Measurements from ENCODE around the gene ATP5MC2. TPM values are rescaled to one million over a fixed set of nuclear protein-coding genes. Genes with fewer than 3 reads are reported as not detected.
"Not testable (repeated sequence)": the region's sequence is repeated elsewhere in the genome, so short reads cannot be mapped to it uniquely, and the experiment has no call there.

ATP5MC2 gene
- 100 to 1,000 TPM in 11 of 12 donors, not detected in 1; 451 to 820 (median 720) TPM for polyA plus RNA-seq (ENCODE audit: insufficient read length in 12 of 12)
- long read RNA-seq, donor 1, transcript ATP5MC2-203 (4 exons, 1,976 nt), result minor isoform, 95 of 902 reads
- long read RNA-seq, donor 1, transcript ATP5MC2-202 (5 exons, 878 nt), result major isoform, 377 of 902 reads
- long read RNA-seq, donor 1, partial matches to known transcripts, result 407 of 902 reads
- long read RNA-seq, donor 1, other reads (novel, unspliced or antisense), result 20 of 902 reads
- long read RNA-seq, donor 2, transcript ATP5MC2-202 (5 exons, 878 nt), result major isoform, 667 of 1,315 reads
- long read RNA-seq, donor 2, transcript ATP5MC2-203 (4 exons, 1,976 nt), result minor isoform, 162 of 1,315 reads
- long read RNA-seq, donor 2, partial matches to known transcripts, result 445 of 1,315 reads
- long read RNA-seq, donor 2, other reads (novel, unspliced or antisense), result 37 of 1,315 reads
- long read RNA-seq, donor 3, transcript ATP5MC2-203 (4 exons, 1,976 nt), result minor isoform, 68 of 680 reads
- long read RNA-seq, donor 3, transcript ATP5MC2-202 (5 exons, 878 nt), result major isoform, 266 of 680 reads
- long read RNA-seq, donor 3, partial matches to known transcripts, result 329 of 680 reads
- long read RNA-seq, donor 3, other reads (novel, unspliced or antisense), result 14 of 680 reads
- long read RNA-seq, donor 4, transcript ATP5MC2-202 (5 exons, 878 nt), result major isoform, 189 of 577 reads
- long read RNA-seq, donor 4, transcript ATP5MC2-203 (4 exons, 1,976 nt), result minor isoform, 53 of 577 reads
- long read RNA-seq, donor 4, partial matches to known transcripts, result 316 of 577 reads
- long read RNA-seq, donor 4, other reads (novel, unspliced or antisense), result 18 of 577 reads
- long read RNA-seq, donor 5, result 0 reads
- long read RNA-seq, donor 6, transcript ATP5MC2-203 (4 exons, 1,976 nt), result minor isoform, 77 of 707 reads
- long read RNA-seq, donor 6, transcript ATP5MC2-202 (5 exons, 878 nt), result major isoform, 261 of 707 reads
- long read RNA-seq, donor 6, partial matches to known transcripts, result 368 of 707 reads
- long read RNA-seq, donor 6, other reads (novel, unspliced or antisense), result 0 of 707 reads
- long read RNA-seq, donor 7, transcript ATP5MC2-202 (5 exons, 878 nt), result major isoform, 230 of 559 reads
- long read RNA-seq, donor 7, transcript ATP5MC2-203 (4 exons, 1,976 nt), result minor isoform, 42 of 559 reads
- long read RNA-seq, donor 7, partial matches to known transcripts, result 274 of 559 reads
- long read RNA-seq, donor 7, other reads (novel, unspliced or antisense), result 12 of 559 reads
- long read RNA-seq, donor 8, transcript ATP5MC2-203 (4 exons, 1,976 nt), result minor isoform, 134 of 1,216 reads
- long read RNA-seq, donor 8, transcript ATP5MC2-202 (5 exons, 878 nt), result major isoform, 612 of 1,216 reads
- long read RNA-seq, donor 8, partial matches to known transcripts, result 436 of 1,216 reads
- long read RNA-seq, donor 8, other reads (novel, unspliced or antisense), result 28 of 1,216 reads
- long read RNA-seq, donor 9, transcript ATP5MC2-203 (4 exons, 1,976 nt), result minor isoform, 48 of 601 reads
- long read RNA-seq, donor 9, transcript ATP5MC2-202 (5 exons, 878 nt), result major isoform, 275 of 601 reads
- long read RNA-seq, donor 9, partial matches to known transcripts, result 267 of 601 reads
- long read RNA-seq, donor 9, other reads (novel, unspliced or antisense), result 11 of 601 reads
- long read RNA-seq, donor 10, transcript ATP5MC2-203 (4 exons, 1,976 nt), result minor isoform, 135 of 1,074 reads
- long read RNA-seq, donor 10, transcript ATP5MC2-202 (5 exons, 878 nt), result major isoform, 490 of 1,074 reads
- long read RNA-seq, donor 10, partial matches to known transcripts, result 409 of 1,074 reads
- long read RNA-seq, donor 10, other reads (novel, unspliced or antisense), result 34 of 1,074 reads
- long read RNA-seq, donor 11, transcript ATP5MC2-203 (4 exons, 1,976 nt), result minor isoform, 113 of 1,134 reads
- long read RNA-seq, donor 11, transcript ATP5MC2-202 (5 exons, 878 nt), result major isoform, 568 of 1,134 reads
- long read RNA-seq, donor 11, partial matches to known transcripts, result 423 of 1,134 reads
- long read RNA-seq, donor 11, other reads (novel, unspliced or antisense), result 24 of 1,134 reads

DNA sequence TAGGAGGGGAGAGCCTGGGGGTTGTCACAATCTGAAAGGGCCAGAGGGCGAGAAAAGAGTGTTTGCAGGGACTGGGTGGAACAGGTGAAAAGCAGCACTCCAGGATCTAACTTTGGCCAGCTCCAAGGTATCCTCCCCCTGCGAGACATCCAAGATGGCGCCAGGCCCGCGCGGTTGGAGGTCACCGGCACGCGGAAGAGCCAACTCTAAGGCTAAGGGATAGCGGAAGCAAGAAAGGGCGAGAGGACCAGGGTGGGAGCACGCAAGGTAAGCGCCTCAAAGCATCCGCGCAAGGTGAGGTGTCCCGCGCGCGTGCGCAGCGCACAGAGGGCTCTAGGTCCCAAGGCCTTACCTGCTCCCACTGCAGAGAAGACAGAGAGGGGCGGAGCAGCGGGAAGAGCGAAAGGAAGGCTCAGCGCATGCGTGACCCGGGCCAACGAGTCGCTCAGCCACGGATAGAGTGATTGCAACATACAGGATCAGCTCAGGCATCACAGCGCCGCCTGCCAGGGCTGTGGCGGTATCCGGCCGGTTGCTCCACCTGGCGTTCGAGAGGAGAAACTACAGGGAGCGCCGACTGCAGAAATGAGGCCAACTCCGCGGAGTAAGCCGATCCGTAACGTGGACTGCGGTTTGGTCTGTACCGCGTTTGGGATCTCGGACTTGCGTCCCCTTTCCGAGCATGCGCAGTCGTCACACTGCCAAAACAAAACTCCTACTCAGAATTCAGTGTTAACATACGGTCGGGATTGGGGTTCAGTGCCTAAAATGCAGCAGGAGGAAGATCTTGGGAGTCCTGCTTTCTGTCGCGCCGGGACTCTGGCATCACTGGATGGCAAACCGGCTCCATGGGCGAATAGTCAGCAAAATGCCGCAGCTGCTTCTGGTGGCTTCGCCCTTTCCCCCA is at the start of gene ATP5MC2:
Gene ATP5MC2 (minus strand): TSS at position 383 of the 907 bp plus-strand sequence. CDS start 3,469 bp downstream, outside the sequence.
- peak; percentile 100 for DNase-seq

DNA sequence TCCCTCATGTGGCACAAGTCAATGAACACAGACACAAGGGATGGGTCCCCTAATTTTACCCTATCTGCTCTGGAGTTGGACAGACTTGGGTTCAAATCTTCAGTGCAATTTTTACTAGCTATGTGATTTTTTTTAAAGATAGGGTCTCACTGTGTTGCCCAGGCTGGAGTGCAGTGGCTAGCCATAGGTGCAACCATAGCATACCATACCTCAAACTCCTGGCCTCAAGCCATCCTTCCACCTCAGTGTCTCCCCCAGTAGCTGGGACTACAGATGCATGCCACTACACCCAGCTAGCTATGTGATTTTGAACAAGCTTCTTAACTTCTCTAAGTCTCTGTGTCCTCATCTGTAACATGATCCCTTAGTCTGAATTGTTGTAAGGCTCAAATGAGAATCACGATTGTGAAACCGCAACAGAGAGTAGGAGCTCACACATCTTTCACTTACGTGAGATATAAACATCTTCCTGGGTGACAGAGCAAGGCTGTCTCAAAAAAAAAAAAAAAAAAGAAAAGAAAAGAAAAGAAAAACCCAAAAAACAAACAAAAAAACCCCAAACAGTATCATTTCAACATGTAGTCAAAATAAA is 46.7 kb upstream of the ATP5MC2 start:
- DNase-seq, result no peak

DNA sequence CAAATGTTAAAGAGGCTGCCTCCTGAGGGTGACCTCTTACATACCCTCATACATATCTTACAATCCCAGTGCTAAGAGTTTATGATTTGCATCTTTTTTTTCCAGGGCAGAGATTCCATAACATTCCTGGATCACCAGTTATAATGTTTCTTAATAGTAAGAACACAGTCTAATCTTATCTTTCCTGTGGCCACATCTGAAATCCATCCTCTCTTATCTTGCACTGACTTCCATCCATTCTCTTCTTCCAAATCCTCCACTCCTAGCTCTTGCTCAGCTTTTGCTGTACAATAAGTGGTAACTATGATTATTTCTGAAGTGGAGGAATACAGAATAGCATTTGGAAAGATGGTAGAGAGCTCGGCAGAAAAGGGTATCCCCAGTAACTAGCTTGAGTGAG is 45.1 kb upstream of the ATP5MC2 start:
- DNase-seq, result no peak

DNA sequence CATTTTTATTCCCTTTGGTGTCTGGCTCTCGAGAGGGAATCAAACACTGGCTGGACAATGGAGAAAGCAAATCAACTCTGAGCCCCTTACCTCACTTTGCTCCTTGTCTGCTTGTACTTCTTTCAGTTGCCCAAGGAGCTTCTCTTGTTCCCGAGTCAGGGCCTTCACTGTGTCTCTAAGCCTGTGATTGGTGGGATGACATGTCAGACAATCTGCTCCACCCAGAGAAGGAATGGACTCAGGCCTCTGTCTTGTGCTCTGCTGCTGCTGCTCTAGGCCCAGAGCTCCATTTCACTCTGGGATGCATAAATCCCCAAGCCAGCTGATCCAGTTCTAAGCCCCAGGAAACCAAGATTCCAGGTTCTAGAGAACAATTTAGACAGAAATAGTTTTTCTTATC is 43.8 kb upstream of the ATP5MC2 start:
- DNase-seq, result no peak

DNA sequence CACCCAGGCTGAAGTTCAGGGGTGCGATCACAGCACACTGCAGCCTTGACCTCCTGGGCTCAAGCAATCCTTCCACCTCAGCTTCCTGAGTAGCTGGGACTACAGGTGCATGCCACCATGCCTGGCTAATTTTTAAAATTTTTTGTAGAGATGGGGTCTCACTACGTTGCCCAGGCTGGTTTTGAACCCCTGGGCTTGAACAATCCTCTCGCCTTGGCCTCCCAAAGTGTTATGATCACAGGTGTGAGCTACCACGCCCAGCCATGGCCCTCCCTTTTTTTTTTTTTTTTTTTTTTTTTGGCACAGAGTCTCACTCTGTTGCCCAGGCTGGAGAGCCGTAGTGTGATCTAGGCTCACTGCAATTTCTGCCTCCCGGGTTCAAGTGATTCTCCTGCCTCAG is 42.7 kb upstream of the ATP5MC2 start:
- DNase-seq, result not testable (repeated sequence)

DNA sequence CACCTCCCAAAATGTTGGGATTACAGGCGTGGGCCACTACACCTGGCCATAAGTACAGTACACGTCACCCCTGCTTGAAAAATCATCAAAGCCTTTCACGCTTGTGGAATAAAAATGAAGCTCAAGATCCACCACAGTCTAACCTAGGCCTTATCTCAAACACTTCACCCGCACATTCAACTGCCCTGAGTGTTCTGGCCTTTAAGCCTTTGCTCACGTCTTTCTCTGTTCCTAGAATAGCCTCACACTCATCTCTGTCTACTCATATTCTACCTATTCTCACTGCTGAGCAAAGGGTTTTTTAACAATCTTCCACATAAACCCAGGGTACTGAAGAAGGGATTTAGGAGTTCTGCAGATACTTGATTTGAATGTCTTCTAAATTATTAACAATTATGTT is 41.4 kb upstream of the ATP5MC2 start:
- DNase-seq, result no peak

DNA sequence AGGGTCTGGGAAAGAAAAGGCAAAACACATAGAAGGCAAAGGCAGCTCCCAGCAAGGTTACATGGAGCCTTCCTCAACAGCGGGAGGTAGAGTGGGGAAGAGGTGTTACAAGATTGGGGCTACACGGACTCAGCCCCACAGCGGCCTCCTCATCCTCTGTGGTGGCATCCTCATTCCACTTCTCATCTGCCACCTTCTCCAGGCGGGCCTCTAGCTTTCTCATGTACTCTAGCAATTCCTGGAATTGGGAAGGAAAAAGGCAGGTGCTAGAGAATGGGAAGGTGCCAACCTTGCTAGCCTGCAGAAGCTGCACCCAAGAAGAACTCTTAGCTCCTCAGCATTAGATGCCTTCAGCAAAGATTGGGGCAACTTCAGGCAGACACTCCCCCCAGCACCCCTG is 38.1 kb upstream of the ATP5MC2 start:
- no peak for DNase-seq

DNA sequence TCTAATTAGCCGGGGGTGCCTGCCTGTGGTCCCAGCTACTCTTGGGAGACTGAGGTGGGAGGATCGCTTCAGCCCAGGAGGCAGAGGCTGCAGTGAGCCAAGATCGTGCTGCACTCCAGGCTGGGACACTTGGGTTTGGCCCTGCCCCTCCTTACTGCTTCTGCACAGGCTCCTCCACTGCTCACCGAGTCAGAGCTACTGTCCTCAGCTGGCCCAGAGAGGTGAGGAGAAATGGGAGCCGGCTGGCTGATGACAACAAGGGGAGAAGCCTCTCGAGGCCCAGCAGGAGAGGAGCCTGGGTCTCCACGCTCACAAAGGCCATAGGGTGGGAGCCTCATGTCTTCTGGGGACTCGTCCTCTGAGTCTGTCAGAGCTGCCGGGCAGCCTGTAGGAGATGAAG is 37.6 kb upstream of the ATP5MC2 start:
- no peak for DNase-seq

DNA sequence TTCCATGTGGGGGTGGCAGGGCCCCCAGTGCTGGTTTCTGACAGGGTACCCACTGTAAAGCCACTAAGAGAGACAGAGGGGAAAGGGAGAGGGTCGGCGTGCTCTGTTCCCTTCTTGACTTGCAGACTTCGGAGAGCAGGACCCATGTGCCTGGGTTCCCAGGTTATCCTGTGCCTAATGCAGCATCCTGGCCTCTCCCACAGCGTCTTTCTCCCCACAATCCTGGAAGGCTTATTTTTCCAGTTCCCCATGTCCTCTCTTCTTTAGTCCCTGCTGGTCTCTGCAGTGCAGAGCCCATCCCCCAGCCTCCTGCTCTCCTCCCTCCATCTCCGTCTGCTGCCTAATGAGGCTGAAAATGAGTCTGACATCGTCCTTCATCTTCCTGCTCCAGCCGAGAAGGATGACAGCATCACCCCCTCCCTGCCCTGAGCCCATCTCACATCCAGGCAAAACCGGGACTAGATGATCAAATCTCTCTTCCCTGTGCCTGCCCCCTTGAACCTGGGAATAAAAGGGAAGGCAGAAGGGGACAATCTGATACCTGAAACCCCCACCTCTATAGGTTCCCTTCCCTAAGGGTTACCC is 36.3 kb upstream of the ATP5MC2 start:
- no peak for DNase-seq

DNA sequence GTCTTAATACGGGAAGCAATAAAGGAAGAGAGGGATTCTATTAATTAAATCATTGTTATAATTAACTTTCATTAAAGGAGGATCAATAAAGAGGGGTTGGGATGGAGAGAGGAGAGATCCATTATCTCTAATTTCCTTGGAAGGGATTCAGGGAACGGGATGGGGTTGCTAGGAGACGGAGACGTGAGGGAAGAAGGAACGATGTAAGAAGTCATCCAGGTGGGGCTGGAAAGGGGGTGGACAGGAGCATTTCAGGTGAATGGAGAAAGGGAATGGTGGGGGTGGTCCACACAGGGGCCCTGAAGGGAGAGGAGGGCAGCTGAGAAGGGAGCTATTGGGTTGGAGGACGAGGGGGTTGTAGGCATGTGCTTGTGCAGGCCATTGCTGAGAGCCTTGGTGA is 34.2 kb upstream of the ATP5MC2 start:
- no peak for DNase-seq

DNA sequence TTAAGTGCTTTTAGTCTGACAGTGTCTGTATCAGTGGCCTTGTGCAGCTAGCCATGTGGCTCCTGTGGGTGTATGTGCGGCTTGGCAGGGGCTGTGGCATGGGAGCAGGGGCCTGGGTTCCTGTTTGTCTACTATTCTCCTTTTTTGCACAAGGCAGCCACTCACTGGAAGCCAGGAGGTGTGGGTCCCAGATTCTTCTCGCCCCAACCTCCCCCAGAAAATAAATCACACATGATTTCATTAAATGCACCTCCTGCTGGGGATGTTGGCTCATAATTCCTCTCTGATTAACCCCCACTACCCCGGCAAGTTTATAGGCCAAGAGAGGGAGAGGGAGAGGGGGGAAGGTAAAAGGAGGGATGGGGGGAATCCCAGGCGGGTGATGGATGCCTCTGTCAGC is 33.8 kb upstream of the ATP5MC2 start:
- no peak for DNase-seq

DNA sequence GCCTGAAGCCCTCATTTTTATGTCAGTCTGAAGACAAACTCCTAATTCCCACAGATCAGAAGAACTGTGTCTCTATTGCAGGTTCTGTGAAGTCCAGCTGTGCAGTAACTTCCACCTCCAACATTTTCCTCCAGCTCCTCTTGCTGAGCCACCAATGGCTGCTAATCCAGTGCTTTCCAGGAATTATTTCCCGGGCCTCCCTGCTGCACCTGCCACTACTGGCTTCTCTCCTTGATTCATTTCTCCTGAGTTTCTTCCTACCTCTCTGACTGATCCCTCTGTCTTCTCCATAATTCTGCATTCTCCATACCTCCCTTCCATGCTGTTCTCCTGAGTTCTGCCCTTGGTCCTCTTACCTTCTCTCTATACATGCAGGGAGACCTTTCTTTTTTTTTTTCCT is 30.2 kb upstream of the ATP5MC2 start:
- no peak for DNase-seq

DNA sequence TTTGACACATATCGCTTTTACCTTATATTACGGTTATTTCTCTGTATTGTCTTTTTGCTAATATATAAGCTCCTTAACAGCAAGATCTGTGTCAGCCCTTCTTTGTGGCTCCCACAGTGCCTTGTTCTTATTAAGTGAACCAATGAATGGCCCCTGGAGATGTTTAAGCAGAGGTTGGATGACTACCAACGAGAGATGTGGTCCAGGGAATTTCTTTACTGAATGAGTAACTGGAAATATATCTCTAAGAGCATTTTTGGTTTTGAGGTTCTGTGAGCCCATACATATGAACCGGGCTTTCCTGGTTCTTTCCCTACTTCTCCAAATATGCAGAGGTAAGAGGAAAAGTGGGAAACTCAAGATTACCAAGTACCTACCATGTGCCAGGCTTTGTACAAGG is 27.9 kb upstream of the ATP5MC2 start:
- DNase-seq, result no peak

DNA sequence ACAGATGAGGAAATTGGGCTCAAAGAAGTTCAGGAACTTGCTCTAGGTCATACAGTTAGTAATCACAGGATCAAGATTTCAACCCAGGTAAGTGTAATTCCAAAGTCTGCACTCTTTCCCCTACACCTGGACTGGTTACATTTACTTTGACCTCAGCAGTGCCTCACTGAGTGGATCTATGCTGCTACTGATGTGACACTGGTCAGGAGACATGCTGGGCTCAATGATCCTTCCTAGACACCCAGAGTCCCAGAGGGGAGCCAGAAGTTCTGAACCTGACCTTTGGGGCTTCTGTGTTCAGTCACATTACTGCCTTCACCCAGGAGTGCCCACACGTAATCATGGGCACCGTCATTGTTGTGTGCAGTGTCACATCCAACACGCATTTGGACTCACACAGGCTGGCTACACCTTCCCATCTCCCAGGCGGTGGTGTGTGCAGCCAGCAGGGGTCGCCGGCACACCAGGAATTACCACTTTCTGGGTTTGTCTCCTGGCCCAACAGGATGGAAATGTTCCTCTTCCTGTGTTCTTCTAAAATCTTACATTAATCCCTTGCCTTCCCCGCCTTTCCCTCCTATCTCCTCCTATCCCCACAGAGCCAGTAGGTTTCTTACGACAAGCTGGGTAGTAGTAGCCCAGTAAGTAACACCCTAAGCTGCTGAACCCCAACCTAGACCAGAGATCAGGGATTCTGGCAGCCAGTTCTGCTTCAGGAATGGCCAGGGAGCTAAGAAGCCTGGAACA is 25.8 kb upstream of the ATP5MC2 start:
- DNase-seq, result peak; percentile 86

DNA sequence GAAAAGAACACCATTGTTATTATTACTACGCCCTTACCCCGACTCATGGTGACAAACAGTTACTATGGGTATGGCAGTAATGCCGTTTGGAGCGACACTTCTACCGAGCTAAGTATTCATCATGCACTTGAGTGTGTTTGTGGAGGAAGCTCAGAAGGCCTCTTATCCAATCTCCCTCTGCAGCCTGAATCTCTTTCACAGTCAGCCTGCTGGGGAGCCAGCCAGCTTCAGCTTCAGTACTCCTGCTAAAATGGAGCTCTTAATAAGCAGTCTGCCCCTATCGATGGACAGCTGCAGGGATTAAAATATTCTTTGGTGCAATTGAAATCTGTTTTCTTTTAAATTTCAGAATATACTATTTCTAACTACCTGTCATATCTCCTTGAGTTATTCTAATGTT is 24.7 kb upstream of the ATP5MC2 start:
- no peak for DNase-seq

DNA sequence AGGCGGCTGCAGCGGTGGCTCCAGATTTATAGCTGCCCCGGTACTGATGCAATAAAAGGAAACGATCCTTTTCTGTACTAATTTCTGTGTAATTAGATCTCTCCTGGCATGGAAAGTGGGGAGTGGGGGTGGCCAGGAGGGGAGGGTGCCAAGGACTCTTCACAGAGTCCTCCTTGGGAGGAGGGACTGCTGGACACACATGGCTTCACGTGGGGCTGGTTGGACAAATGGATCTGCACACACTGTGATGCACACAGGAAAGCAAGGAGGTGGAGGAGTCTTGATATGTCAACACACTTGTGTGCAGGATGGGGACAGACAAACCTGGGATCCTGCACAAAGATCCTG is 23.8 kb upstream of the ATP5MC2 start:
- DNase-seq, result no peak

DNA sequence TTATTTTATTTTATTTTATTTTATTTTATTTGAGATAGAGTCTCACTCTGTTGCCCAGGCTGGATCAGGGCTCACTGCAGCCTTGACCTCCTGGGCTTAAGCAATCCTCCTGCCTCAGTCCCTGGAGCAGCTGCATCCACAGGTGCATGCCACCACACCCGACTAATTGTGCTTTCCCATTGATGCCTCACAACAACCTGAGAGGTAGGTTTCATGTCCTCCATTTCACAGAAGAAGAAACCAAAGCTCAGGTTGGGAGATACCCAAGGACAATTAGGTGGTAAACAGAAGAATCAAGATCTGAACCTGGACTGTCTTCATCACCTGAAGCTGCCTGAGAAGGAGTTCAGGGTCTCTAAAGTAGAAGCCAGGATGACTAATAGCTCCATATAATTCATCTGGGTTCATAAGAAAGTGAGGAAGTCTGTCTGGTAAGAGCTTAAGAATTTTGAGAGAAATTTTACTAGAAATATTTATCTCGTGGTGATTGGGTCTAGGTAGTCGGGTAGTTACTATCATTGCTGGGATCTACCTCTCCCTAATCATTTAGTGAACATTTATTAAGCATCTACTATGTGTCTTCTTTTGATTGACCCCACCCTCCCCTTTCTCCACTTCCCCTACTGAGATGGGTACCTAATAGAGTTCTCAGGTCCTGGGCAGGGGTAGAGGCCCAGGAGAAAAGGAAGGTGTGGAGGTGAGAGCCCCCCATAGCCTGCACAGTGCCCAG is 23.2 kb upstream of the ATP5MC2 start:
- DNase-seq, result no peak
